Measurements from ENCODE around the gene CACNA2D2. TPM values are rescaled to one million over a fixed set of nuclear protein-coding genes. Genes with fewer than 3 reads are reported as not detected.

Gene CACNA2D2
- total RNA-seq, 1 donor from 2014 or later, result 4.3 TPM

DNA sequence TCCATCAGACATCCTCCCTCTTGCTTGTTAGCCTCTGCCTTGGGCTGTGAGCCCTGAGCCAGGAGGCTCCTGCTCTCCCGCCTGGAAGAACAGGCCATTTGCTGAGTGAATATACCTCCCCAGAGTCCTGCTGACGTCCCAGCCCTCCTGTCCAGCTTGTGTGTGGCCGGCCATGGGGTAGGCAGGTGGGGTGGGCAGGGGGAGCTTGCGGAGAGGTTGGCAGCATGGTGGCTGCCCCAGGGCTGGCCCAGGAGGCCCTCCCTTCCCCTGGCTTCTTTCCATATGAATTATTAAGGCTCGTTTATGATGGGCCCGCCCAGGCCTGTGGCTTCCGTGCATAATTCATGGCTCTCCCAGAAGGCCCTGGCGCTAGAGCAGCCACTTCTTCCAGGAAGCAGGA is 18.7 kb downstream of the CACNA2D2 start:
- H3K79me2 ChIP-seq (ENCODE audit: low read depth), result no peaks in the 10 kb centered on the region
- no peaks in the 10 kb centered on the region for H3F3A ChIP-seq (ENCODE audit: low read depth)
- no peaks in the 10 kb centered on the region for H3K27me3 ChIP-seq
- peaks cover 44% of the 10 kb centered on the region for H3K4me1 Mint-ChIP-seq
- TF ChIP-seq EZH2phosphoT487 (IDR thresholded peaks at IDR 0.05), result no peak
- TF ChIP-seq, protein P1, sequence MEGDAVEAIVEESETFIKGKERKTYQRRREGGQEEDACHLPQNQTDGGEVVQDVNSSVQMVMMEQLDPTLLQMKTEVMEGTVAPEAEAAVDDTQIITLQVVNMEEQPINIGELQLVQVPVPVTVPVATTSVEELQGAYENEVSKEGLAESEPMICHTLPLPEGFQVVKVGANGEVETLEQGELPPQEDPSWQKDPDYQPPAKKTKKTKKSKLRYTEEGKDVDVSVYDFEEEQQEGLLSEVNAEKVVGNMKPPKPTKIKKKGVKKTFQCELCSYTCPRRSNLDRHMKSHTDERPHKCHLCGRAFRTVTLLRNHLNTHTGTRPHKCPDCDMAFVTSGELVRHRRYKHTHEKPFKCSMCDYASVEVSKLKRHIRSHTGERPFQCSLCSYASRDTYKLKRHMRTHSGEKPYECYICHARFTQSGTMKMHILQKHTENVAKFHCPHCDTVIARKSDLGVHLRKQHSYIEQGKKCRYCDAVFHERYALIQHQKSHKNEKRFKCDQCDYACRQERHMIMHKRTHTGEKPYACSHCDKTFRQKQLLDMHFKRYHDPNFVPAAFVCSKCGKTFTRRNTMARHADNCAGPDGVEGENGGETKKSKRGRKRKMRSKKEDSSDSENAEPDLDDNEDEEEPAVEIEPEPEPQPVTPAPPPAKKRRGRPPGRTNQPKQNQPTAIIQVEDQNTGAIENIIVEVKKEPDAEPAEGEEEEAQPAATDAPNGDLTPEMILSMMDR (IDR thresholded peaks at IDR 0.05), result no peak
- no peak for TF ChIP-seq EZH2 (IDR thresholded peaks at IDR 0.05)
- H2AFZ ChIP-seq (replicated peaks), result no peak overlapping the region
- no peaks in the 10 kb centered on the region for H3K36me3 Mint-ChIP-seq
- no peaks in the 10 kb centered on the region for H3K36me3 ChIP-seq
- no peak overlapping the region for H3K4me3 Mint-ChIP-seq
- no peak for DNase-seq (ENCODE audit: low spot score)
- H3K4me1 ChIP-seq, result no peaks in the 10 kb centered on the region
- H3K27me3 Mint-ChIP-seq (ENCODE audit: insufficient read depth, low read depth), result peaks cover 6% of the 10 kb centered on the region
- H3K9me3 Mint-ChIP-seq, result no peaks in the 10 kb centered on the region
- H4K20me1 ChIP-seq (ENCODE audit: low read depth), result peaks cover 44% of the 10 kb centered on the region
- H3K27ac Mint-ChIP-seq, result peak overlapping the region; percentile 81
- H3K4me3 ChIP-seq, result no peak overlapping the region
- no peak overlapping the region for H3K9ac ChIP-seq
- no peak overlapping the region for H3K27ac ChIP-seq
- no peak overlapping the region for H3K4me2 ChIP-seq
- no peaks in the 10 kb centered on the region for H3K9me3 ChIP-seq (ENCODE audit: low read depth)

- H3K9ac ChIP-seq, result no peak overlapping the region
- no peak for DNase-seq (ENCODE audit: low spot score)
- no peak overlapping the region for H3K4me2 ChIP-seq
- no peak overlapping the region for H3K4me3 ChIP-seq
- H3K27me3 Mint-ChIP-seq (ENCODE audit: insufficient read depth, low read depth), result peaks cover 6% of the 10 kb centered on the region
- TF ChIP-seq EZH2phosphoT487 (IDR thresholded peaks at IDR 0.05), result no peak
- TF ChIP-seq, protein P1 (IDR thresholded peaks at IDR 0.05), result no peak
- no peak for TF ChIP-seq EZH2 (IDR thresholded peaks at IDR 0.05)
- H4K20me1 ChIP-seq (ENCODE audit: low read depth), result peaks cover 44% of the 10 kb centered on the region
- H3K36me3 ChIP-seq, result no peaks in the 10 kb centered on the region
- peaks cover 48% of the 10 kb centered on the region for H3K4me1 Mint-ChIP-seq
- no peaks in the 10 kb centered on the region for H3K27me3 ChIP-seq
- no peak overlapping the region for H3K27ac Mint-ChIP-seq
- no peaks in the 10 kb centered on the region for H3K9me3 ChIP-seq (ENCODE audit: low read depth)
- no peaks in the 10 kb centered on the region for H3K4me1 ChIP-seq
- no peak overlapping the region for H3K27ac ChIP-seq
- H3K9me3 Mint-ChIP-seq, result no peaks in the 10 kb centered on the region
- H2AFZ ChIP-seq (replicated peaks), result no peak overlapping the region
- H3K4me3 Mint-ChIP-seq, result no peak overlapping the region
- H3F3A ChIP-seq (ENCODE audit: low read depth), result no peaks in the 10 kb centered on the region
- no peaks in the 10 kb centered on the region for H3K36me3 Mint-ChIP-seq
- H3K79me2 ChIP-seq (ENCODE audit: low read depth), result no peaks in the 10 kb centered on the region
These were observed 20.1 kb downstream of the CACNA2D2 start for GRCh38 chr3:50483374-50483773.

DNA sequence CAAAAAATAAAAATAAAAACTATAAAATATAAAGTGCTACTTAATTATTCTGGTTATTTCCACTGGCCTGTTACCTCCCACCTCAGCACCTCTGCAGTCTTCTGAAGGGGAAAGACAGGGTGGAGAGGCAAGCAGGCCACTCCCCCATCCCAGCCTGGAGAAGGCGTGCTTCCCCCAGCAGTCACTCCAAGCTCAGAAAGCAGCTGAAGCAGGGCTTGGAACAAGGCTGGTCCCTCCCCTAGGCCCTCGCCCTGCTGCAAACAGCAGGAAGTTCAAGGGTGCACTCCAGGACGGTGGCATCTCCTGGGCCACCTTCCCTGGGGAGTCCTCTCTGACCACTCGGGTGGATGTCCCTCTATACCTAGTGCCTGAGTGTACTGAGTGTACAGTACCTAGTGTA is 21.4 kb downstream of the CACNA2D2 start:
- Histone ChIP-seq H3K4me1 (no peaks in the 10 kb centered on the region), H3K9me3 (ENCODE audit: low read depth) (no peaks in the 10 kb centered on the region), H3K4me3 (no peak overlapping the region), H2AFZ (replicated peaks) (no peak overlapping the region), H3K27ac (no peak overlapping the region), H3K36me3 (no peaks in the 10 kb centered on the region), H3K79me2 (ENCODE audit: low read depth) (no peaks in the 10 kb centered on the region), H4K20me1 (ENCODE audit: low read depth) (peaks cover 31% of the 10 kb centered on the region), H3K4me2 (no peak overlapping the region), H3K9ac (no peak overlapping the region), H3K27me3 (no peaks in the 10 kb centered on the region), H3F3A (ENCODE audit: low read depth) (no peaks in the 10 kb centered on the region)
- TF ChIP-seq, protein P1 (IDR thresholded peaks at IDR 0.05), result no peak
- no peak for TF ChIP-seq EZH2phosphoT487 (IDR thresholded peaks at IDR 0.05)
- no peak for TF ChIP-seq EZH2 (IDR thresholded peaks at IDR 0.05)
- DNase-seq (ENCODE audit: low spot score), result no peak
- Mint-ChIP-seq H3K9me3 (no peaks in the 10 kb centered on the region), H3K4me1 (peaks cover 59% of the 10 kb centered on the region), H3K36me3 (no peaks in the 10 kb centered on the region), H3K27me3 (ENCODE audit: insufficient read depth, low read depth) (peaks cover 6% of the 10 kb centered on the region), H3K27ac (no peak overlapping the region), H3K4me3 (no peak overlapping the region)

Measured in neural progenitor cell (in vitro differentiated cells).